Motor neuron (in vitro differentiated cells): ENCODE results near the gene OR6N2. TPM values are rescaled to one million over a fixed set of nuclear protein-coding genes. Genes with fewer than 3 reads are reported as not detected.

Source experiments
- ATAC-seq, 8 experiments: fragments of 200-7000 bp; cut with Tn5 transposase; replicated peaks in 6 of 8; 2 replicates each; pipeline ENCODE4 v1.8.0; 2021; ENCODE audit warnings: mild to moderate bottlenecking in 8 of 8, moderate library complexity in 8 of 8
- H3K27ac ChIP-seq, 2 donors: fragments of 250-450 bp; sonication (Bioruptor Pico); 2 replicates each; pipeline ENCODE4 v1.9.0; 2021; ENCODE audit warnings: antibody characterized with exemption in 2 of 2, mild to moderate bottlenecking in 2 of 2, moderate library complexity in 1 of 2
- H3K4me1 ChIP-seq, 2 donors: fragments of 250-450 bp; sonication (Bioruptor Pico); replicated peaks in 1 of 2; 2 replicates each; pipeline ENCODE4 v1.6.1; 2021; ENCODE audit warnings: antibody characterized with exemption in 2 of 2, mild to moderate bottlenecking in 2 of 2, moderate library complexity in 1 of 2
- H3K4me3 ChIP-seq, 5 donors: fragments of 250-450 bp; sonication (Bioruptor Pico); 2 replicates each; pipeline ENCODE4 v1.9.0; 2021; ENCODE audit warnings: antibody characterized with exemption in 5 of 5, mild to moderate bottlenecking in 5 of 5, moderate library complexity in 4 of 5
- WGBS, 10 experiments: fragments of 450-650 bp; shearing (Covaris generic); methylation state at CpG; one replicate each; pipeline ENCODE4 v1.0.0; 2022; 5-methylcytosine and 5-hydroxymethylcytosine counted together
- in situ Hi-C, 9 experiments: fragments of 400-800 bp; cut with MboI; loops; one replicate each; pipeline ENCODE4 v1.15.0; 2021; ENCODE audit warnings: low sequenced_read_pairs in 9 of 9, low pct_unique_long_range_greater_than_20kb in 2 of 9; ENCODE audit not compliant: unreplicated experiment in 9 of 9
- total RNA-seq, 8 experiments: library from RNA; unstranded; fragments of 300-600 nt; gene quantifications; 2 replicates each; pipeline versions ENCODE4 v1.2.3 to v1.2.4, GENCODE V29; 2022

OR6N2 gene
- total RNA-seq: under 1 TPM in 6 of 8 experiments, not detected in 2; 0.05 to 0.90 (median 0.15) TPM

GRCh38 chr1:158781104-158781503 lies at the start of gene OR6N2:
OR6N2 (minus strand) TSS chr1:158781204; CDS start chr1:158777635, 3,569 bp downstream.
- in situ Hi-C loops: no loop called here
- no peak for ATAC-seq
- Histone ChIP-seq H3K27ac (no peak within 1 kb of the TSS), H3K4me3 (no peak within 1 kb of the TSS), H3K4me1 (no peaks in the 10 kb centered on the region)

GRCh38 chr1:158830074-158830677 lies 49.2 kb upstream of the OR6N2 start:
- Histone ChIP-seq H3K4me3 (no peak overlapping the region), H3K4me1 (no peaks in the 10 kb centered on the region), H3K27ac (no peak overlapping the region)
- in situ Hi-C loops: loop anchor here in 1 of 9 experiments (25.0 kb wide), 1 partner anchor 107 kb away; the partner anchor contains the start of gene PYHIN1
- no peak for ATAC-seq
- WGBS, 10 experiments: 0 to 68% (median 45%) methylated on average over 1 to 2 of the region's 2 CpGs

- ATAC-seq: no peak
- H3K4me1 ChIP-seq: no peaks in the 10 kb centered on the region
- H3K4me3 ChIP-seq: no peak overlapping the region
- no peak overlapping the region for H3K27ac ChIP-seq
- 9 to 100% (median 82%) methylated on average over 1 of the region's 1 CpG; no CpG with 5 or more reads in 2 of the 10 experiments for WGBS, 10 experiments
- in situ Hi-C loops: no loop called here
Observed at GRCh38 chr1:158821723-158822122, 40.7 kb upstream of the OR6N2 start.

- no peak overlapping the region for H3K4me3 ChIP-seq
- no peak overlapping the region for H3K27ac ChIP-seq
- in situ Hi-C loops: no loop called here
- WGBS, 10 experiments: 40 to 100% (median 73%) methylated on average over 1 to 7 of the region's 7 CpGs; no CpG with 5 or more reads in 1 of the 10 experiments
- peak in 2 of 8 experiments; percentile 87 to 98 for ATAC-seq
- no peaks in the 10 kb centered on the region for H3K4me1 ChIP-seq
Observed at GRCh38 chr1:158819461-158820443, 38.7 kb upstream of the OR6N2 start.

- in situ Hi-C loops: no loop called here
- peak in 1 of 8 experiments; percentile 32 for ATAC-seq
- WGBS, 10 experiments: 0 to 75% (median 38%) methylated on average over 1 of the region's 1 CpG; no CpG with 5 or more reads in 2 of the 10 experiments
Observed at GRCh38 chr1:158818975-158819431, 38.0 kb upstream of the OR6N2 start.

GRCh38 chr1:158818560-158818959 lies 37.6 kb upstream of the OR6N2 start:
- Histone ChIP-seq H3K4me3 (no peak overlapping the region), H3K27ac (no peak overlapping the region), H3K4me1 (no peaks in the 10 kb centered on the region)
- 0 to 100% (median 83%) methylated on average over 1 of the region's 1 CpG; no CpG with 5 or more reads in 3 of the 10 experiments for WGBS, 10 experiments
- in situ Hi-C loops: no loop called here
- ATAC-seq: no peak

More at GRCh38 chr1:158818975-158819431, 38.0 kb upstream of the OR6N2 start:
- Histone ChIP-seq H3K4me3 (no peak overlapping the region), H3K4me1 (no peaks in the 10 kb centered on the region), H3K27ac (no peak overlapping the region)

- in situ Hi-C loops: no loop called here
- Histone ChIP-seq H3K27ac (no peak overlapping the region), H3K4me1 (no peaks in the 10 kb centered on the region), H3K4me3 (no peak overlapping the region)
- WGBS, 10 experiments: 0 to 86% (median 40%) methylated on average over 1 of the region's 1 CpG; no CpG with 5 or more reads in 1 of the 10 experiments
- no peak for ATAC-seq
Observed at GRCh38 chr1:158814970-158815369, 34.0 kb upstream of the OR6N2 start.

- no peak overlapping the region for H3K4me3 ChIP-seq
- no peaks in the 10 kb centered on the region for H3K4me1 ChIP-seq
- no peak for ATAC-seq
- in situ Hi-C loops: no loop called here
- WGBS, 10 experiments: 0 to 77% (median 44%) methylated on average over 1 to 3 of the region's 3 CpGs
- H3K27ac ChIP-seq: no peak overlapping the region
Observed at GRCh38 chr1:158813164-158813563, 32.2 kb upstream of the OR6N2 start.

GRCh38 chr1:158812336-158812735 lies 31.3 kb upstream of the OR6N2 start:
- Histone ChIP-seq H3K4me1 (no peaks in the 10 kb centered on the region), H3K4me3 (no peak overlapping the region), H3K27ac (no peak overlapping the region)
- in situ Hi-C loops: no loop called here
- 0 to 77% (median 54%) methylated on average over 1 to 2 of the region's 2 CpGs for WGBS, 10 experiments
- ATAC-seq: no peak

GRCh38 chr1:158810311-158810710 lies 29.3 kb upstream of the OR6N2 start:
- ATAC-seq: no peak
- in situ Hi-C loops: no loop called here
- no peak overlapping the region for H3K27ac ChIP-seq
- H3K4me1 ChIP-seq: no peaks in the 10 kb centered on the region
- 0 to 80% (median 34%) methylated on average over 1 to 4 of the region's 4 CpGs; no CpG with 5 or more reads in 1 of the 10 experiments for WGBS, 10 experiments
- H3K4me3 ChIP-seq: no peak overlapping the region

GRCh38 chr1:158809862-158810261 lies 28.9 kb upstream of the OR6N2 start:
- H3K4me3 ChIP-seq: no peak overlapping the region
- H3K4me1 ChIP-seq: no peaks in the 10 kb centered on the region
- H3K27ac ChIP-seq: no peak overlapping the region
- 20 to 93% (median 69%) methylated on average over 1 to 5 of the region's 5 CpGs for WGBS, 10 experiments
- no peak for ATAC-seq
- in situ Hi-C loops: no loop called here

GRCh38 chr1:158809256-158809655 lies 28.3 kb upstream of the OR6N2 start:
- H3K4me1 ChIP-seq: no peaks in the 10 kb centered on the region
- no peak overlapping the region for H3K27ac ChIP-seq
- 10 to 90% (median 66%) methylated on average over 3 of the region's 3 CpGs; no CpG with 5 or more reads in 2 of the 10 experiments for WGBS, 10 experiments
- in situ Hi-C loops: no loop called here
- no peak overlapping the region for H3K4me3 ChIP-seq
- ATAC-seq: no peak

- Histone ChIP-seq H3K27ac (no peak overlapping the region), H3K4me1 (no peaks in the 10 kb centered on the region), H3K4me3 (no peak overlapping the region)
- no peak for ATAC-seq
- WGBS, 10 experiments: 0 to 85% (median 73%) methylated on average over 1 to 6 of the region's 6 CpGs
- in situ Hi-C loops: no loop called here
Observed at GRCh38 chr1:158806916-158807536, 26.0 kb upstream of the OR6N2 start.
